ENCODE data around the gene SLC15A1.

SLC15A1 gene

DNA sequence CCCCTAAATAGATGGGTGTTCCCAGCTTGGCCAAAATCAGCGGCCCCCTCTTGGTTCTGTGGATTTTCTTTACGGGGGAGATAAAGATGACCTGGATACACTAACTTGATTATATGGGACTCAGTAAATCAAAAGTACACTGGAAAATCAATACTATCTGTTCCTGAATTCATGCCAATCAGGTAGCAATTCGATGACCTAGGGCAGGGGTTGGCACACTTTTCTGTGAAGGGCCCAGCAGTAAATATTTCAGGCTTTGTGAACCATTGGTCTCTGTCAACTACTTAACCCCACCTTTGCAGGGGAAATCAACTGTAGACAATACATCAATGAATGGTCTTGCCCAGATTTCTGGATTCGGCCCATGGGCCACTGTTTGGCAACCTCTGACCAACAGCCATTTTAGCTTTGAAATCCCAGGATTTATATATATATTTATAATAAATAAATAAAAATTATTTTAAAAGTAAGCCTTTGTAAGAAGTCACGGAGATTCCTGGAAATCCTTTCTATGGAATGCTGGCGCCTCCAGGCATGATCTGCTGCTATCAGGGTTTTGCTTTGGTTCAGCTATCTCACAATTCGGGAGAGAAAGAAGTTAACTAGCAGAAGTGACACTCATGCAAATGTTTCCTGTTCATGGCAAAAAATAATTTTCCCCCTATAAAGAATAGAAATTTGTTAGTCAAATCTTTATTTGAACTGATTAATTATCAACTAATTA is 32.8 kb downstream of the SLC15A1 start:
- H3K4me3 Mint-ChIP-seq: no peak overlapping the region
- H3K27me3 Mint-ChIP-seq: peaks cover 2% of the 10 kb centered on the region
- H3K4me1 Mint-ChIP-seq: no peaks in the 10 kb centered on the region
- H3K9me3 Mint-ChIP-seq: no peaks in the 10 kb centered on the region
- no peak overlapping the region for H3K27ac Mint-ChIP-seq
- no peaks in the 10 kb centered on the region for H3K36me3 Mint-ChIP-seq (ENCODE audit: low read depth)
- ATAC-seq: no peak
- DNase-seq: no peak

DNA sequence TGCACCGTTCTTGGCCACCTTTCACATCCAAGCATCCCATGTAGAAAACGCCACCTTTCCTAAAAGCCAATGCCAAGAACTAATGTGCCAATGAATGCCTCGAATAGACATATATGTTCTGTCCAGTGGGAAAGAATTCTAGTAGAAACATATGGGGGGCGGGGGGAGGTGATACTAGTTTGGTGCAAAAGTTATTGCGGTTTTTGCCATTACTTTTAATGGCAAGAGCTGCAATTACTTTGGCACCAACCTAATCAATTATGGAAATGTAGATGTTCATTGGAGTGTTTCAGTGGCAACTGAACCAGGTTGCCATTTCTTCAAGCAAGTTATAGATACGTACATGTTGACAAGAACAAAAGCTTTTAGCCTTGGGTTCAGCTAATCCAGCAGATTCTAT is 34.6 kb downstream of the SLC15A1 start:
- H3K4me3 Mint-ChIP-seq: no peak overlapping the region
- no peak overlapping the region for H3K27ac Mint-ChIP-seq
- no peaks in the 10 kb centered on the region for H3K4me1 Mint-ChIP-seq
- no peaks in the 10 kb centered on the region for H3K36me3 Mint-ChIP-seq (ENCODE audit: low read depth)
- DNase-seq (no peak), ATAC-seq (no peak)
- peaks cover 2% of the 10 kb centered on the region for H3K27me3 Mint-ChIP-seq
- no peaks in the 10 kb centered on the region for H3K9me3 Mint-ChIP-seq

DNA sequence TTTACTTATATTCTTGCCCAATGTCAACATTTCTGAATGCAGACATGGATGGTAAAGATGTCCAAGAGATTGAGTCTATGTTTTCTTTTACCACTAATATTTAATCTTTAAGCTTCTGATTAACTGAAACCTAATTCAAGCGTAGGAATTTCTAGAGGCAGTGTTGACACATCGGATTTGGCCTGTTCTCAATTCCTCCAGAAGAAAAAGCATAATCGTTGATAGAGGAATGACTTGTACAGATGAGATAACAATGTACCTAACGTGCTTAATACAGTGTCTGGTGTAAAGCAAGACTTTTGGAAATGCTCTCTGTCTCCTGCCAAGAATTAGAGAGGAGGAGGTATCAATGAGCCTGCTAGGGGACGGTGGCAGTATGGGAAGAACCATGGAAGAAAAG is 35.2 kb downstream of the SLC15A1 start:
- Mint-ChIP-seq H3K27ac (no peak overlapping the region), H3K4me3 (no peak overlapping the region), H3K36me3 (ENCODE audit: low read depth) (no peaks in the 10 kb centered on the region), H3K4me1 (no peaks in the 10 kb centered on the region), H3K9me3 (no peaks in the 10 kb centered on the region), H3K27me3 (peaks cover 2% of the 10 kb centered on the region)
- DNase-seq (no peak), ATAC-seq (no peak)

DNA sequence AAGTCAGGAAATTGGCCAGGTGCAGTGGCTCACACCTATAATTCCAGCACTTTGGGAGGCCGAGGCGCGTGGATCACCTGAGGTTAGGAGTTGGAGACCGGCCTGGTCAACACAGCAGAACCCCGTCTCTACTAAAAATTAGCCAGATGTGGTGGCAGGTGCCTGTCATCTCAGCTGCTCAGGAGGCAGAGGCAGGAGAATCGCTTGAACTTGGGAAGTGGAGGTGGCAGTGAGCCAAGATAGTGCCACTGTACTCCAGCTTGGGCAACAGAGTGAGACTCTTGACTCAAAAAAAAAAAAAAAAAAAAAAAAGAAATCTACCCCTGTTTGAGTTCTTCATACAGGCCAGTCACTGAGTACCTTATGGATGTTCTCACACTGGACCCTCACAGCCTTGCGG is 42.0 kb downstream of the SLC15A1 start:
- ATAC-seq (no peak), DNase-seq (no peak)
- Mint-ChIP-seq H3K36me3 (ENCODE audit: low read depth) (no peaks in the 10 kb centered on the region), H3K4me1 (peaks cover 7% of the 10 kb centered on the region), H3K4me3 (no peak overlapping the region), H3K9me3 (peaks cover 8% of the 10 kb centered on the region), H3K27ac (no peak overlapping the region), H3K27me3 (peaks cover 15% of the 10 kb centered on the region)

DNA sequence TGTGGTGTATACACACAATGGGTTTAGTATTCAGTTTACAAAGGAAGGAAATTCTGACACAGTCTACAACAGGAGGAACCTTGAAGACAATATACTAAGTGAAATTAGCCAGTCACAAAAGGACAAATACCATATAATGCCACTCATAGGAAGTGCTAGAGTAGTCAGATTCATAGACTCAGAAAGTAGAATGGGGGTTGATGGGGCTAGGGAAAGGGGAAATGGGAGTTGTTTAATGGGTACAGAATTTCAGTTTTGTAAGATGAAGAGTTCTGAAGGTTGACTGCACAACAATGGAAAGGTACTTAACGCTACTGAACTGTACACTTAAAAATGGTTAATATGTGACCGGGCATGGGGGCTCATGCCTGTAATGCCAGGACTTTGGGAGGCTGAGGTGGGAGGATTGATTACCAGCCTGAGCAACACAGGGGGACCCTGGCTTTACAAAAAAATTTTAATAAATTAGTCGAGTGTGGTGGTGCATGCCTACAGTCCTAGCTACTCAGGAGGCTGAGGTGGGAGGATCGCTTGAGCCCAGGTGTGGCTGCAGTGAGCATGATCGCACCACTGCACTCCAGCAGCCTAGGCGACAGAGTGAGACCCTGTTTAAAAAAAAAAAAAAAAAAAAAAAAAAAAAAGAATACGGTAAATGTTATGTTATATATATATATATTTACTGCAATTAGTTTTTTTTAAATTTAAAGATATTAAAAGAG is 45.0 kb downstream of the SLC15A1 start:
- no peak overlapping the region for H3K4me3 Mint-ChIP-seq
- H3K27me3 Mint-ChIP-seq: peaks cover 20% of the 10 kb centered on the region
- ATAC-seq: no peak
- no peak overlapping the region for H3K27ac Mint-ChIP-seq
- peaks cover 8% of the 10 kb centered on the region for H3K9me3 Mint-ChIP-seq
- no peaks in the 10 kb centered on the region for H3K36me3 Mint-ChIP-seq (ENCODE audit: low read depth)
- no peak for DNase-seq
- H3K4me1 Mint-ChIP-seq: peaks cover 7% of the 10 kb centered on the region

DNA sequence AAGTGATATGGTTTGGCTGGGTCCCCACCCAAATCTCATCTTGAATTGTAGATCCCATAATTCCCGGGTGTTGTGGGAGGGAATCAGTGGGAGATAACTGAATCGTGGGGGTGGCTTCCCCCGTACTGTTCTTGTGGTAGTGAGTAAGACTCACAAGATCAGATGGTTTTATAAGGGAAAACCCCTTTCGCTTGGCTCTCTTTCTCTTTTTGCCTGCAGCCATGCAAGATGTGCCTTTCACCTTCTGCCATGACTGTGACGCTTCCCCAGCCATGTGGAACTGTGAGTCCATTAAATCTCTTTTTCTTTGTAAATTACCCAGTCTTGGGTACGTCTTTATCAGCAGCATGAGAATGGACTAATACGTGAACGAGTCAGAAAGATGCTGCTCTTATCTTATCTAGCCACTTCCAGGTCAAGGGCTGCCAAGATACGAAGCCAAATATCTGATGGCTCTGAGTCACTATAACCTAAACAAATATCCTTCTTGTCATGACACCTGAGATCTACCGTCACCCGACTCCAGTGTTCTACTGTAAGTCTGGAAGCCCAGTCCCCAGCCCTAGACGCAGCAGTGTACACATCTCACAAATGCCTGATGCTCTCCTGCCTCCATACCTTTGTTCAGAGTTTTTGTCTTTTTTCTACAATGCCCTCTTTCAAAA is 45.9 kb downstream of the SLC15A1 start:
- ATAC-seq (no peak), DNase-seq (no peak)
- no peak overlapping the region for H3K4me3 Mint-ChIP-seq
- H3K36me3 Mint-ChIP-seq (ENCODE audit: low read depth): no peaks in the 10 kb centered on the region
- H3K27ac Mint-ChIP-seq: no peak overlapping the region
- H3K9me3 Mint-ChIP-seq: peaks cover 8% of the 10 kb centered on the region
- peaks cover 26% of the 10 kb centered on the region for H3K27me3 Mint-ChIP-seq
- H3K4me1 Mint-ChIP-seq: peaks cover 7% of the 10 kb centered on the region

GRCh38 chr13:98697791-98698190 is 54.7 kb downstream of the SLC15A1 start:
- no peaks in the 10 kb centered on the region for H3K36me3 Mint-ChIP-seq (ENCODE audit: low read depth)
- peaks cover 16% of the 10 kb centered on the region for H3K27me3 Mint-ChIP-seq
- no peaks in the 10 kb centered on the region for H3K9me3 Mint-ChIP-seq
- no peak overlapping the region for H3K27ac Mint-ChIP-seq
- no peaks in the 10 kb centered on the region for H3K4me1 Mint-ChIP-seq
- DNase-seq (no peak), ATAC-seq (no peak)
- no peak overlapping the region for H3K4me3 Mint-ChIP-seq

DNA sequence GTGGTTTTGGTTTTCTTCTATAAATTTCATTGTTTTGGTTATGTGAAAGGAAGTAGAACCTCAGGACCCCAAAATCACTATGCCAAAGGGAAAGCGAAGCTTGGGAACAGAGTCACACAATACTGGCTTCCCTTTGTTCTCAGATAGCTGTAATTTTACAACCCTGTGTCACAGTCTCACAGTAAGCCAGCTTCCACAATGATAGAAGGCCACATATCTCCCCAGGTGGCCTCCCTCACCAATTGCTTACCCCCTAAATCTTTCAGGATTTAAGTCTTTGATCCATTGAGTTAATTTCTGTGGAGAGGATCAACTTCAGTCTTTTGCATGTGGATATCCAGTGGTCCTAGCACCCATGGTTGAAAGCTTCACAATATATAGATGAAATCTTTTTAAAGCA is 58.7 kb downstream of the SLC15A1 start:
- ATAC-seq: no peak

DNA sequence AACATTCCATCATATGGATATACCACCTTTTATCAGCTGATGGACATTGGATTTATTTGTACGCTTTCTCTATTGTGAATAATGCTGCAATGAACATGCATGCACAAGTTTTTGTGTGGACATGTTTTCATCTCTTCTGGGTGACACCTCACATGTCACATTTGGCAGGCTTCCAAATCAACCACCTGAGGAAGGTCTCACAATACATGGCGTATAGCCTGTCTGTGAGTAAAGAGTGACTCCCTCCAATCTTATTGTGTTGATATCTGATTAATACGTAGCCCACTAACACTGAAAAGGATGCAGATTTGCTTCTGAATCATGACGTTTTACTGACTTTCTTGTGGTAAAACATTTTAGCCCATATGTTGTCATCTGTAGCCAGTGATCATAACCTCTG is 61.1 kb downstream of the SLC15A1 start:
- no peak overlapping the region for H3K27ac Mint-ChIP-seq
- DNase-seq (no peak), ATAC-seq (no peak)
- H3K27me3 Mint-ChIP-seq: peaks cover 4% of the 10 kb centered on the region
- no peaks in the 10 kb centered on the region for H3K36me3 Mint-ChIP-seq (ENCODE audit: low read depth)
- H3K4me1 Mint-ChIP-seq: no peaks in the 10 kb centered on the region
- no peak overlapping the region for H3K4me3 Mint-ChIP-seq
- no peaks in the 10 kb centered on the region for H3K9me3 Mint-ChIP-seq

More for the DNA sequence above, 58.7 kb downstream of the SLC15A1 start:
- H3K4me1 Mint-ChIP-seq: no peaks in the 10 kb centered on the region
- no peak overlapping the region for H3K4me3 Mint-ChIP-seq
- H3K36me3 Mint-ChIP-seq (ENCODE audit: low read depth): no peaks in the 10 kb centered on the region
- no peaks in the 10 kb centered on the region for H3K9me3 Mint-ChIP-seq
- H3K27ac Mint-ChIP-seq: no peak overlapping the region
- peaks cover 7% of the 10 kb centered on the region for H3K27me3 Mint-ChIP-seq
- DNase-seq: no peak

- DNase-seq (no peak), ATAC-seq (no peak)
- Mint-ChIP-seq H3K27me3 (no peaks in the 10 kb centered on the region), H3K27ac (no peak overlapping the region), H3K9me3 (no peaks in the 10 kb centered on the region), H3K36me3 (ENCODE audit: low read depth) (no peaks in the 10 kb centered on the region), H3K4me1 (no peaks in the 10 kb centered on the region), H3K4me3 (no peak overlapping the region)
Measured at GRCh38 chr13:98690348-98691022, 62.0 kb downstream of the SLC15A1 start.

- Mint-ChIP-seq H3K27me3 (no peaks in the 10 kb centered on the region), H3K9me3 (no peaks in the 10 kb centered on the region), H3K36me3 (ENCODE audit: low read depth) (no peaks in the 10 kb centered on the region), H3K4me1 (no peaks in the 10 kb centered on the region), H3K4me3 (no peak overlapping the region), H3K27ac (no peak overlapping the region)
- DNase-seq: no peak
- ATAC-seq: no peak
Measured at GRCh38 chr13:98689347-98689968, 63.0 kb downstream of the SLC15A1 start.

DNA sequence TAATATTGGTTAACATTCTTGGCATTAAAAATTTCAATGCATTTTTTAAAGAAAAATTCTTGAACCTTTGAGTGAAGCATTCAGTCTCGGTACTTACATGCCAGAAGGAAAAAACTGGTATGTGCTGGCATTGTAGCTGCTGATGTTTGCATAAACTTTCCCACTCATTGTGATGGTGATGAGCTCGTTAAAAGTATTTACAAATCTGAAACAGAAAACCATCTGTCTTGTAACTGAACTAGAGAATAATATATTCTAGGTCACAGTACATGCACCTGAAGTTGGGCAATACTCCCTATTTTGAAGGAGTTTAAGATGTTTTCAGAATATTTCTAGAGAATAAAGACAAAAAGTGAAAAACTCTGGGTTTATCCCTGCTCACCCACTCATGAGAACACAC is 64.1 kb downstream of the SLC15A1 start:
- DNase-seq (no peak), ATAC-seq (no peak)
- H3K36me3 Mint-ChIP-seq (ENCODE audit: low read depth): no peaks in the 10 kb centered on the region
- no peak overlapping the region for H3K27ac Mint-ChIP-seq
- H3K4me3 Mint-ChIP-seq: no peak overlapping the region
- no peaks in the 10 kb centered on the region for H3K4me1 Mint-ChIP-seq
- peaks cover under 1% of the 10 kb centered on the region for H3K27me3 Mint-ChIP-seq
- no peaks in the 10 kb centered on the region for H3K9me3 Mint-ChIP-seq

- ATAC-seq (no peak), DNase-seq (no peak)
- Mint-ChIP-seq H3K27me3 (peaks cover 2% of the 10 kb centered on the region), H3K4me1 (no peaks in the 10 kb centered on the region), H3K36me3 (ENCODE audit: low read depth) (no peaks in the 10 kb centered on the region), H3K9me3 (no peaks in the 10 kb centered on the region), H3K27ac (no peak overlapping the region), H3K4me3 (no peak overlapping the region)
Measured at GRCh38 chr13:98687319-98687718, 65.2 kb downstream of the SLC15A1 start.

DNA sequence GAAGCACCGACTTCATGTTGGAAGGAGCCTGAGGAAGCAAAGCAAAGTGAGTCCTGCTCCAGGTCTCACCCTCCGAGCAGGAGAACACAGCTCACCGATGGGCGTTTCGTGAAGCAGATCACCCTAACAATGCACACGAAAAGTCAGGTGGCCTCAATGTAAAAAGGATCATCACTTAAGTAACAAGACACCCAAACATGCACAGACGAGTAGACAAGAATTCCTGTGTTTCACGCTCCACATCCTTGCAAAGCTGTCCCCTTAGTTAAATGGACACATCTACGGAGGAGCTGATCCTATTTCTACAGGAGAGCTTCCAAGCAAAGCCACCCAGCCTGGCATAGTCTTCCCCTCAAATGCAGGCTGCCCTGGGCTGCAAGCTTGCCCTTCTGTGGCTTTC is 66.2 kb downstream of the SLC15A1 start:
- ATAC-seq (no peak), DNase-seq (no peak)
- H3K27ac Mint-ChIP-seq: no peak overlapping the region
- no peaks in the 10 kb centered on the region for H3K9me3 Mint-ChIP-seq
- H3K4me1 Mint-ChIP-seq: no peaks in the 10 kb centered on the region
- no peaks in the 10 kb centered on the region for H3K36me3 Mint-ChIP-seq (ENCODE audit: low read depth)
- H3K27me3 Mint-ChIP-seq: peaks cover 2% of the 10 kb centered on the region
- no peak overlapping the region for H3K4me3 Mint-ChIP-seq
